DND-41 (cell line): ENCODE measurements around the gene SHB.

ENCODE experiments used
- ATAC-seq: fragments of 200-7000 bp; cut with Tn5 transposase; 3 replicates; pipeline ENCODE4 v1.9.1; 2021; ENCODE audit warnings: low read depth; ENCODE audit not compliant: insufficient read depth
- DNase-seq: peaks from one replicate; pipeline ENCODE4 v3.0.0-alpha.2; 2020
- H2AFZ ChIP-seq: 2 replicates; pipeline ENCODE4 v1.6.0; 2012; ENCODE audit warnings: low read depth, low read length
- H3K27ac ChIP-seq: 2 replicates; pipeline ENCODE4 v1.5.1; 2012; ENCODE audit warnings: low read length, inconsistent platforms
- H3K27me3 ChIP-seq: fragments of 200-600 bp; sonication (generic); 2 replicates; pipeline ENCODE4 v1.6.0; 2012; ENCODE audit warnings: low read length, mild to moderate bottlenecking, inconsistent platforms; ENCODE audit not compliant: insufficient read depth, poor library complexity
- H3K36me3 ChIP-seq: 2 replicates; pipeline ENCODE4 v1.5.1; 2012; ENCODE audit warnings: low read length, inconsistent platforms; ENCODE audit not compliant: insufficient read depth
- H3K4me1 ChIP-seq: 2 replicates; pipeline ENCODE4 v1.5.1; 2012; ENCODE audit warnings: mild to moderate bottlenecking, low read length; ENCODE audit not compliant: insufficient read depth
- H3K4me2 ChIP-seq: 2 replicates; pipeline ENCODE4 v1.6.0; 2012; ENCODE audit warnings: mild to moderate bottlenecking, moderate library complexity, low read length, inconsistent platforms; ENCODE audit not compliant: insufficient read depth
- H3K4me3 ChIP-seq, 2 experiments: fragments of 200-600 bp in 1 of 2; shearing (Covaris generic) in 1 of 2; 2 replicates each; pipeline ENCODE4 v1.5.1; 2012 to 2016; ENCODE audit warnings: inconsistent platforms in 2 of 2, low read length in 2 of 2, mild to moderate bottlenecking in 2 of 2, low read depth in 1 of 2, moderate library complexity in 1 of 2
- H3K79me2 ChIP-seq: 2 replicates; pipeline ENCODE4 v1.6.0; 2012; ENCODE audit warnings: low read length, inconsistent platforms; ENCODE audit not compliant: insufficient read depth
- H3K9ac ChIP-seq: 2 replicates; pipeline ENCODE4 v1.6.0; 2012; ENCODE audit warnings: low read depth, mild to moderate bottlenecking, inconsistent platforms, low read length, moderate library complexity
- H3K9me3 ChIP-seq: 2 replicates; pipeline ENCODE4 v1.5.1; 2012; ENCODE audit warnings: low read length, moderate library complexity, mild to moderate bottlenecking, inconsistent platforms; ENCODE audit not compliant: insufficient read depth, severe bottlenecking
- H4K20me1 ChIP-seq: 2 replicates; pipeline ENCODE4 v1.6.0; 2012; ENCODE audit warnings: low read length; ENCODE audit not compliant: insufficient read depth
- CTCF ChIP-seq: IDR thresholded peaks from 2 replicates; pipeline ENCODE4 v1.5.1; 2012; ENCODE audit warnings: borderline replicate concordance, low read length, moderate library complexity, mild to moderate bottlenecking; ENCODE audit not compliant: poor library complexity, severe bottlenecking; ENCODE audit errors: extremely low read depth
- EZH2 ChIP-seq: IDR thresholded peaks from 3 replicates; pipeline ENCODE4 v1.6.1; 2012; ENCODE audit warnings: borderline replicate concordance, low read depth, mild to moderate bottlenecking, moderate library complexity, low read length, inconsistent platforms; ENCODE audit not compliant: severe bottlenecking

Gene SHB

GRCh38 chr9:38020151-38021076 is 48.6 kb downstream of the SHB start:
- Histone ChIP-seq H3K79me2 (no peaks in the 10 kb centered on the region), H3K27me3 (no peaks in the 10 kb centered on the region), H3K4me2 (no peak overlapping the region), H2AFZ (no peak overlapping the region), H4K20me1 (0 out of 2 replicates have a peak, but pooled peaks cover 2% of the 10 kb centered on the region), H3K4me1 (no peaks in the 10 kb centered on the region), H3K4me3 (no peak overlapping the region), H3K9me3 (no peaks in the 10 kb centered on the region), H3K36me3 (no peaks in the 10 kb centered on the region), H3K9ac (no peak overlapping the region), H3K27ac (no peak overlapping the region)
- TF ChIP-seq EZH2 = no peak
- TF ChIP-seq CTCF = no peak
- ATAC-seq (no peak), DNase-seq (no peak)

- Histone ChIP-seq H3K9me3 (no peaks in the 10 kb centered on the region), H3K36me3 (no peaks in the 10 kb centered on the region), H3K4me1 (no peaks in the 10 kb centered on the region), H3K79me2 (no peaks in the 10 kb centered on the region), H2AFZ (no peak overlapping the region), H3K4me2 (no peak overlapping the region), H3K9ac (no peak overlapping the region), H3K27me3 (no peaks in the 10 kb centered on the region), H3K4me3 (no peak overlapping the region), H3K27ac (no peak overlapping the region), H4K20me1 (0 out of 2 replicates have a peak, but pooled peaks cover 2% of the 10 kb centered on the region)
- TF ChIP-seq CTCF (no peak), EZH2 (no peak)
- no peak for DNase-seq
- ATAC-seq = no peak
These were observed 49.3 kb downstream of the SHB start for GRCh38 chr9:38019731-38020130.

- no peak overlapping the region for H3K27ac ChIP-seq
- H3K4me2 ChIP-seq = no peak overlapping the region
- H2AFZ ChIP-seq = no peak overlapping the region
- DNase-seq (no peak), ATAC-seq (no peak)
- no peaks in the 10 kb centered on the region for H3K79me2 ChIP-seq
- no peaks in the 10 kb centered on the region for H3K36me3 ChIP-seq
- H3K4me3 ChIP-seq = no peak overlapping the region
- no peak overlapping the region for H3K9ac ChIP-seq
- H3K9me3 ChIP-seq = no peaks in the 10 kb centered on the region
- H4K20me1 ChIP-seq = 0 out of 2 replicates have a peak, but pooled peaks cover 2% of the 10 kb centered on the region
- TF ChIP-seq EZH2 (no peak), CTCF (no peak)
- no peaks in the 10 kb centered on the region for H3K4me1 ChIP-seq
- H3K27me3 ChIP-seq = no peaks in the 10 kb centered on the region
These were observed 49.9 kb downstream of the SHB start for GRCh38 chr9:38018958-38019602.
